HEK293 (cell line): ENCODE measurements around the gene SLC6A2.

Experiments
- CTCF ChIA-PET: fragments of 350-600 bp; formaldehyde crosslinking; extraction: SDS; loops from one replicate; lab custom pipeline; 2021; ENCODE audit warnings: antibody characterized with exemption; lab: Yijun Ruan, JAX
- POLR2A ChIA-PET: fragments of 300-600 bp; formaldehyde crosslinking; extraction: SDS; loops from one replicate; lab custom pipeline; 2020; ENCODE audit warnings: antibody characterized with exemption, inconsistent platforms; lab: Yijun Ruan, JAX
- H3K27ac ChIP-seq: fragments of 200-500 bp; sonication (Bioruptor generic); 2 replicates; pipeline ENCODE4 v1.5.1; 2014; ENCODE audit warnings: low read depth, low read length, control low read depth, inconsistent platforms; ENCODE audit errors: extremely low read depth
- H3K36me3 ChIP-seq, 2 experiments: fragments of 200-500 bp in 1 of 2; sonication (Bioruptor generic) in 1 of 2; 1 replicate in 1 of 2; 2 replicates in 1 of 2; pipeline ENCODE4 v1.5.1; 2014 to 2017; ENCODE audit warnings: inconsistent platforms in 2 of 2, low read length in 2 of 2; ENCODE audit not compliant: control insufficient read depth in 2 of 2, insufficient read depth in 1 of 2
- H3K4me1 ChIP-seq: fragments of 200-500 bp; sonication (Bioruptor generic); 2 replicates; pipeline ENCODE4 v1.5.1; 2014; ENCODE audit warnings: mild to moderate bottlenecking, low read length, inconsistent platforms; ENCODE audit not compliant: control insufficient read depth, insufficient read depth
- H3K4me3 ChIP-seq: 2 replicates; pipeline ENCODE4 v1.5.1; 2011; ENCODE audit warnings: low read depth, mild to moderate bottlenecking, control low read depth, low read length, moderate library complexity
- H3K9me3 ChIP-seq: fragments of 200-500 bp; sonication (Bioruptor generic); 2 replicates; pipeline ENCODE4 v1.5.1; 2014; ENCODE audit warnings: low read depth, low read length, inconsistent platforms; ENCODE audit not compliant: control insufficient read depth, insufficient read depth
- KLF1 ChIP-seq: fragments of 450-650 bp; formaldehyde crosslinking; IDR thresholded peaks from 2 replicates; pipeline ENCODE4 v1.5.1; 2016; ENCODE audit warnings: missing biosample characterization, missing genetic modification characterization
- OVOL3 ChIP-seq: fragments of 450-650 bp; formaldehyde crosslinking; IDR thresholded peaks from 2 replicates; pipeline ENCODE4 v1.5.1; 2016; ENCODE audit warnings: missing biosample characterization, missing genetic modification characterization
- TCF7L2 ChIP-seq: IDR thresholded peaks from 2 replicates; pipeline ENCODE4 v1.6.1; 2011; ENCODE audit warnings: low read depth, mild to moderate bottlenecking, inconsistent platforms, low read length, moderate library complexity, borderline replicate concordance
- YY2 ChIP-seq: fragments of 450-650 bp; formaldehyde crosslinking; IDR thresholded peaks from 2 replicates; pipeline ENCODE4 v1.5.1; 2016; ENCODE audit warnings: missing biosample characterization, missing genetic modification characterization
- ZBTB48 ChIP-seq: fragments of 450-650 bp; formaldehyde crosslinking; IDR thresholded peaks from 2 replicates; pipeline ENCODE4 v1.5.1; 2016; ENCODE audit warnings: missing biosample characterization, missing genetic modification characterization
- ZIC2 ChIP-seq: fragments of 450-650 bp; formaldehyde crosslinking; IDR thresholded peaks from 2 replicates; pipeline ENCODE4 v1.5.1; 2016; ENCODE audit warnings: missing biosample characterization, missing genetic modification characterization
- ZNF133 ChIP-seq: fragments of 450-650 bp; formaldehyde crosslinking; IDR thresholded peaks from 2 replicates; pipeline ENCODE4 v1.5.1; 2016; ENCODE audit warnings: missing biosample characterization, missing genetic modification characterization
- ZNF148 ChIP-seq: fragments of 450-650 bp; formaldehyde crosslinking; IDR thresholded peaks from 2 replicates; pipeline ENCODE4 v1.5.0; 2017; ENCODE audit warnings: missing biosample characterization, missing genetic modification characterization, borderline replicate concordance
- ZNF184 ChIP-seq: fragments of 450-650 bp; IDR thresholded peaks from 2 replicates; pipeline ENCODE4 v1.5.1; 2018; ENCODE audit warnings: missing biosample characterization, mild to moderate bottlenecking, missing genetic modification characterization
- ZNF214 ChIP-seq: fragments of 450-650 bp; formaldehyde crosslinking; IDR thresholded peaks from 2 replicates; pipeline ENCODE4 v1.5.1; 2017; ENCODE audit warnings: missing biosample characterization, mild to moderate bottlenecking, missing genetic modification characterization, borderline replicate concordance
- ZNF221 ChIP-seq: fragments of 450-650 bp; formaldehyde crosslinking; IDR thresholded peaks from 2 replicates; pipeline ENCODE4 v1.5.1; 2017; ENCODE audit warnings: missing biosample characterization, missing genetic modification characterization, borderline replicate concordance
- ZNF26 ChIP-seq: fragments of 450-650 bp; formaldehyde crosslinking; IDR thresholded peaks from 2 replicates; pipeline ENCODE4 v1.5.1; 2016; ENCODE audit warnings: missing biosample characterization, missing genetic modification characterization
- ZNF530 ChIP-seq: fragments of 450-650 bp; formaldehyde crosslinking; IDR thresholded peaks from 2 replicates; pipeline ENCODE4 v1.5.1; 2016; ENCODE audit warnings: low read depth, missing biosample characterization, missing genetic modification characterization
- TF ChIP-seq, protein P1 (sequence below): fragments of 450-650 bp; formaldehyde crosslinking; conservative IDR thresholded peaks from 2 replicates; pipeline ENCODE4 v1.5.1; 2016; ENCODE audit warnings: low read depth, missing biosample characterization, missing genetic modification characterization
- TF ChIP-seq, protein P2 (sequence below): fragments of 450-650 bp; formaldehyde crosslinking; IDR thresholded peaks from 2 replicates; pipeline ENCODE4 v1.5.1; 2016; ENCODE audit warnings: missing biosample characterization, missing genetic modification characterization
- TF ChIP-seq, protein P3 (sequence below): fragments of 450-650 bp; formaldehyde crosslinking; IDR thresholded peaks from 2 replicates; pipeline ENCODE4 v1.5.1; 2016; ENCODE audit warnings: missing biosample characterization, missing genetic modification characterization
- TF ChIP-seq, protein P4 (sequence below): fragments of 450-650 bp; formaldehyde crosslinking; IDR thresholded peaks from 2 replicates; pipeline ENCODE4 v1.5.1; 2017; ENCODE audit warnings: missing biosample characterization, missing genetic modification characterization
- TF ChIP-seq, protein P5 (sequence below): fragments of 450-650 bp; formaldehyde crosslinking; IDR thresholded peaks from 2 replicates; pipeline ENCODE4 v1.5.1; 2016; ENCODE audit warnings: missing biosample characterization, missing genetic modification characterization

Gene SLC6A2

DNA sequence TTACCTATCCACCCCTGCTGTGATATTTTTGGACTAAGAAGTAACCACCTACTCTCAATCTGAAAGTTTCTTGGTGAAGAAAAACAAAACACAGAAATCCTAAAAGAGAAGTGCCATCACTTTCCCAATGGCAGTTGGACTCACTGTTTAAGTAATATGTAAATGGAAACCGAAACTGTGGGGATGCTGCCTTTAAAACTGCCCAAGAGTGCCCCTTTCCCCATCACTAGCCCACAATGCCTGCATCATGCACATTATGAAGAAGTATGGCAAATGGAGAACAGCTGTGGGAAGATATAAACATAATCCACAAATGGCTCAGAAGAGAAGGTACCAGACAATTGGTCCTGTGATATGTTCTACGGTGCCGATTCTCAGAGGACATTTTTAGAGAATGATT is 33.5 kb upstream of the SLC6A2 start:
- Histone ChIP-seq H3K36me3 (no peaks in the 10 kb centered on the region), H3K4me1 (no peaks in the 10 kb centered on the region), H3K9me3 (no peaks in the 10 kb centered on the region), H3K27ac (no peak overlapping the region), H3K4me3 (no peak overlapping the region)
- CTCF ChIA-PET: interaction anchor here (0.6 to 2.4 kb wide), 4 partner anchors 80 to 607 kb away, joined by 3 to 11 read pairs (median 4); no protein-coding TSS in a partner anchor
- TF ChIP-seq ZNF184 (tag by site-specific recombination): no peak
- TF ChIP-seq, protein P1, sequence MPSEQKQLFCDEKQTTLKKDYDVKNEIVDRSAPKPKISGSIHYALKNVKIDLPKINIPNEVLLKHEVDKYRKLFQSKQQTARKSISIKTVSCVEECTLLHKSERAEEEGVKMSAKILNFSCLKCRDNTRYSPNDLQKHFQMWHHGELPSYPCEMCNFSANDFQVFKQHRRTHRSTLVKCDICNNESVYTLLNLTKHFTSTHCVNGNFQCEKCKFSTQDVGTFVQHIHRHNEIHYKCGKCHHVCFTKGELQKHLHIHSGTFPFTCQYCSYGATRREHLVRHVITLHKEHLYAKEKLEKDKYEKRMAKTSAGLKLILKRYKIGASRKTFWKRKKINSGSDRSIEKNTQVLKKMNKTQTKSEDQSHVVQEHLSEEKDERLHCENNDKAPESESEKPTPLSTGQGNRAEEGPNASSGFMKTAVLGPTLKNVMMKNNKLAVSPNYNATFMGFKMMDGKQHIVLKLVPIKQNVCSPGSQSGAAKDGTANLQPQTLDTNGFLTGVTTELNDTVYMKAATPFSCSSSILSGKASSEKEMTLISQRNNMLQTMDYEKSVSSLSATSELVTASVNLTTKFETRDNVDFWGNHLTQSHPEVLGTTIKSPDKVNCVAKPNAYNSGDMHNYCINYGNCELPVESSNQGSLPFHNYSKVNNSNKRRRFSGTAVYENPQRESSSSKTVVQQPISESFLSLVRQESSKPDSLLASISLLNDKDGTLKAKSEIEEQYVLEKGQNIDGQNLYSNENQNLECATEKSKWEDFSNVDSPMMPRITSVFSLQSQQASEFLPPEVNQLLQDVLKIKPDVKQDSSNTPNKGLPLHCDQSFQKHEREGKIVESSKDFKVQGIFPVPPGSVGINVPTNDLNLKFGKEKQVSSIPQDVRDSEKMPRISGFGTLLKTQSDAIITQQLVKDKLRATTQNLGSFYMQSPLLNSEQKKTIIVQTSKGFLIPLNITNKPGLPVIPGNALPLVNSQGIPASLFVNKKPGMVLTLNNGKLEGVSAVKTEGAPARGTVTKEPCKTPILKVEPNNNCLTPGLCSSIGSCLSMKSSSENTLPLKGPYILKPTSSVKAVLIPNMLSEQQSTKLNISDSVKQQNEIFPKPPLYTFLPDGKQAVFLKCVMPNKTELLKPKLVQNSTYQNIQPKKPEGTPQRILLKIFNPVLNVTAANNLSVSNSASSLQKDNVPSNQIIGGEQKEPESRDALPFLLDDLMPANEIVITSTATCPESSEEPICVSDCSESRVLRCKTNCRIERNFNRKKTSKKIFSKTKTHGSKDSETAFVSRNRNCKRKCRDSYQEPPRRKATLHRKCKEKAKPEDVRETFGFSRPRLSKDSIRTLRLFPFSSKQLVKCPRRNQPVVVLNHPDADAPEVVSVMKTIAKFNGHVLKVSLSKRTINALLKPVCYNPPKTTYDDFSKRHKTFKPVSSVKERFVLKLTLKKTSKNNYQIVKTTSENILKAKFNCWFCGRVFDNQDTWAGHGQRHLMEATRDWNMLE (tag by site-specific recombination): no peak
- TF ChIP-seq ZNF214: no peak
- no peak for TF ChIP-seq ZNF530
- no peak for TF ChIP-seq OVOL3 (tag by site-specific recombination)
- TF ChIP-seq YY2: no peak
- TF ChIP-seq ZNF148 (tag by site-specific recombination): no peak
- TF ChIP-seq, protein P2, sequence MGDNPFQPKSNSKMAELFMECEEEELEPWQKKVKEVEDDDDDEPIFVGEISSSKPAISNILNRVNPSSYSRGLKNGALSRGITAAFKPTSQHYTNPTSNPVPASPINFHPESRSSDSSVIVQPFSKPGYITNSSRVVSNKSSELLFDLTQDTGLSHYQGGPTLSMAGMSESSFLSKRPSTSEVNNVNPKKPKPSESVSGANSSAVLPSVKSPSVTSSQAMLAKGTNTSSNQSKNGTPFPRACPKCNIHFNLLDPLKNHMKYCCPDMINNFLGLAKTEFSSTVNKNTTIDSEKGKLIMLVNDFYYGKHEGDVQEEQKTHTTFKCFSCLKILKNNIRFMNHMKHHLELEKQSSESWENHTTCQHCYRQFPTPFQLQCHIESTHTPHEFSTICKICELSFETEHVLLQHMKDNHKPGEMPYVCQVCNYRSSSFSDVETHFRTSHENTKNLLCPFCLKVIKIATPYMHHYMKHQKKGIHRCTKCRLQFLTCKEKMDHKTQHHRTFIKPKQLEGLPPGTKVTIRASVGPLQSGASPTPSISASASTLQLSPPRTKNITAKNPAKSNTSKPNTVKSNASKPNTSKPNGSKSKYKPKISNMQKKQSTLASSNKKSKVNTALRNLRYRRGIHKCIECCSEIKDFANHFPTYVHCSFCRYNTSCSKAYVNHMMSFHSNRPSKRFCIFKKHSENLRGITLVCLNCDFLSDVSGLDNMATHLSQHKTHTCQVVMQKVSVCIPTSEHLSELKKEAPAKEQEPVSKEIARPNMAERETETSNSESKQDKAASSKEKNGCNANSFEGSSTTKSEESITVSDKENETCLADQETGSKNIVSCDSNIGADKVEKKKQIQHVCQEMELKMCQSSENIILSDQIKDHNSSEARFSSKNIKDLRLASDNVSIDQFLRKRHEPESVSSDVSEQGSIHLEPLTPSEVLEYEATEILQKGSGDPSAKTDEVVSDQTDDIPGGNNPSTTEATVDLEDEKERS (tag by site-specific recombination): no peak
- TF ChIP-seq, protein P3, sequence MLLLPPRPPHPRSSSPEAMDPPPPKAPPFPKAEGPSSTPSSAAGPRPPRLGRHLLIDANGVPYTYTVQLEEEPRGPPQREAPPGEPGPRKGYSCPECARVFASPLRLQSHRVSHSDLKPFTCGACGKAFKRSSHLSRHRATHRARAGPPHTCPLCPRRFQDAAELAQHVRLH (tag by site-specific recombination): no peak
- no peak for TF ChIP-seq ZNF26
- POLR2A ChIA-PET: no interaction called here

- ChIA-PET CTCF (interaction anchor here (0.6 to 2.4 kb wide), 9 partner anchors 11 to 607 kb away, joined by 3 to 11 read pairs (median 4); no protein-coding TSS in a partner anchor), POLR2A (no interaction called here)
These were observed 32.7 kb upstream of the SLC6A2 start for GRCh38 chr16:55622930-55623561.

More at GRCh38 chr16:55622930-55623561, 32.7 kb upstream of the SLC6A2 start:
- H3K36me3 ChIP-seq: no peaks in the 10 kb centered on the region
- TF ChIP-seq, protein P4, sequence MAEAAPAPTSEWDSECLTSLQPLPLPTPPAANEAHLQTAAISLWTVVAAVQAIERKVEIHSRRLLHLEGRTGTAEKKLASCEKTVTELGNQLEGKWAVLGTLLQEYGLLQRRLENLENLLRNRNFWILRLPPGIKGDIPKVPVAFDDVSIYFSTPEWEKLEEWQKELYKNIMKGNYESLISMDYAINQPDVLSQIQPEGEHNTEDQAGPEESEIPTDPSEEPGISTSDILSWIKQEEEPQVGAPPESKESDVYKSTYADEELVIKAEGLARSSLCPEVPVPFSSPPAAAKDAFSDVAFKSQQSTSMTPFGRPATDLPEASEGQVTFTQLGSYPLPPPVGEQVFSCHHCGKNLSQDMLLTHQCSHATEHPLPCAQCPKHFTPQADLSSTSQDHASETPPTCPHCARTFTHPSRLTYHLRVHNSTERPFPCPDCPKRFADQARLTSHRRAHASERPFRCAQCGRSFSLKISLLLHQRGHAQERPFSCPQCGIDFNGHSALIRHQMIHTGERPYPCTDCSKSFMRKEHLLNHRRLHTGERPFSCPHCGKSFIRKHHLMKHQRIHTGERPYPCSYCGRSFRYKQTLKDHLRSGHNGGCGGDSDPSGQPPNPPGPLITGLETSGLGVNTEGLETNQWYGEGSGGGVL (tag by site-specific recombination): peak; percentile 85
- TF ChIP-seq TCF7L2: peak; percentile 75
- TF ChIP-seq, protein P5, sequence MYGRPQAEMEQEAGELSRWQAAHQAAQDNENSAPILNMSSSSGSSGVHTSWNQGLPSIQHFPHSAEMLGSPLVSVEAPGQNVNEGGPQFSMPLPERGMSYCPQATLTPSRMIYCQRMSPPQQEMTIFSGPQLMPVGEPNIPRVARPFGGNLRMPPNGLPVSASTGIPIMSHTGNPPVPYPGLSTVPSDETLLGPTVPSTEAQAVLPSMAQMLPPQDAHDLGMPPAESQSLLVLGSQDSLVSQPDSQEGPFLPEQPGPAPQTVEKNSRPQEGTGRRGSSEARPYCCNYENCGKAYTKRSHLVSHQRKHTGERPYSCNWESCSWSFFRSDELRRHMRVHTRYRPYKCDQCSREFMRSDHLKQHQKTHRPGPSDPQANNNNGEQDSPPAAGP (tag by site-specific recombination): 0 out of 2 replicates have a peak, but pooled peaks have one; percentile 27
- no peak for TF ChIP-seq ZNF221
- TF ChIP-seq ZBTB48 (tag by site-specific recombination): no peak
- TF ChIP-seq KLF1: peak; percentile 50; the same call in 1 of the 2 replicates
- TF ChIP-seq ZNF133 (tag by site-specific recombination): no peak
- TF ChIP-seq ZIC2: peak; percentile 57
- TF ChIP-seq, all 188 proteins: peak for 5
- Histone ChIP-seq H3K4me1 (no peaks in the 10 kb centered on the region), H3K4me3 (no peak overlapping the region), H3K9me3 (no peaks in the 10 kb centered on the region), H3K27ac (no peak overlapping the region)
